OCI-LY3 (cell line): ENCODE data around the gene ATP5F1B.

Experiments used
- H2AFZ ChIP-seq: fragments of 200-600, 300-600 bp; shearing (Covaris generic); 2 replicates; pipeline ENCODE4 v1.6.0; 2014; ENCODE audit warnings: antibody characterized with exemption, low read depth, low read length
- H3K27ac ChIP-seq: fragments of 200-600, 300-600 bp; sonication (generic); 2 replicates; pipeline ENCODE4 v1.5.1; 2014; ENCODE audit warnings: mild to moderate bottlenecking, low read length, moderate library complexity, mixed read lengths
- H3K27me3 ChIP-seq: fragments of 200-600, 300-600 bp; sonication (generic); 2 replicates; pipeline ENCODE4 v1.6.1; 2014; ENCODE audit warnings: low read depth, low read length, mixed read lengths
- H3K36me3 ChIP-seq: fragments of 200-600, 300-600 bp; sonication (generic); replicated peaks from 2 replicates; pipeline ENCODE3; 2014; ENCODE audit warnings: low read depth, low read length, mixed read lengths
- H3K4me1 ChIP-seq: fragments of 300-600, 200-600 bp; sonication (generic); 2 replicates; pipeline ENCODE4 v1.6.1; 2014; ENCODE audit warnings: low read length, mixed read lengths
- H3K4me2 ChIP-seq: fragments of 200-600, 300-600 bp; sonication (generic); 2 replicates; pipeline ENCODE4 v1.6.1; 2014; ENCODE audit warnings: low read length, mixed read lengths
- H3K4me3 ChIP-seq: fragments of 300-600, 200-600 bp; sonication (generic); 2 replicates; pipeline ENCODE4 v1.5.1; 2014; ENCODE audit warnings: antibody characterized with exemption, mild to moderate bottlenecking, low read length, moderate library complexity
- H3K79me2 ChIP-seq: fragments of 300-600, 200-600 bp; shearing (Covaris generic); 2 replicates; pipeline ENCODE4 v1.6.1; 2014; ENCODE audit warnings: mild to moderate bottlenecking, low read length, mixed read lengths
- H3K9ac ChIP-seq: fragments of 300-600, 200-600 bp; shearing (Covaris generic); 2 replicates; pipeline ENCODE4 v1.6.0; 2014; ENCODE audit warnings: mild to moderate bottlenecking, low read length, moderate library complexity
- H3K9me3 ChIP-seq: fragments of 200-600, 300-600 bp; shearing (Covaris generic); 2 replicates; pipeline ENCODE4 v1.6.1; 2014; ENCODE audit warnings: low read length, mixed read lengths; ENCODE audit not compliant: insufficient read depth
- H4K20me1 ChIP-seq: fragments of 200-600, 300-600 bp; sonication (generic); 2 replicates; pipeline ENCODE4 v1.6.1; 2016; ENCODE audit warnings: low read length, mixed read lengths; ENCODE audit not compliant: insufficient read depth
- CTCF ChIP-seq: fragments of 200-600, 300-600 bp; sonication (generic); IDR thresholded peaks from 2 replicates; pipeline ENCODE4 v1.5.1; 2014; ENCODE audit warnings: antibody characterized with exemption, low read length, low read depth
- EZH2phosphoT487 ChIP-seq: fragments of 200-600 bp; shearing (Covaris generic); IDR thresholded peaks from 2 replicates; pipeline ENCODE4 v1.6.1; 2018; ENCODE audit warnings: antibody characterized with exemption, mixed run types, low read depth

The ATP5F1B gene

GRCh38 chr12:56670836-56671235 lies 25.1 kb upstream of the ATP5F1B start:
- Histone ChIP-seq H3K9me3 (no peaks in the 10 kb centered on the region), H3K79me2 (peaks cover 96% of the 10 kb centered on the region), H3K4me2 (no peak overlapping the region), H3K9ac (no peak overlapping the region), H3K4me3 (no peak overlapping the region), H3K4me1 (peaks cover 9% of the 10 kb centered on the region), H3K36me3 (peaks cover 64% of the 10 kb centered on the region), H4K20me1 (peaks cover 71% of the 10 kb centered on the region), H3K27me3 (no peaks in the 10 kb centered on the region), H2AFZ (no peak overlapping the region), H3K27ac (no peak overlapping the region)
- TF ChIP-seq CTCF (no peak), EZH2phosphoT487 (no peak)

DNA sequence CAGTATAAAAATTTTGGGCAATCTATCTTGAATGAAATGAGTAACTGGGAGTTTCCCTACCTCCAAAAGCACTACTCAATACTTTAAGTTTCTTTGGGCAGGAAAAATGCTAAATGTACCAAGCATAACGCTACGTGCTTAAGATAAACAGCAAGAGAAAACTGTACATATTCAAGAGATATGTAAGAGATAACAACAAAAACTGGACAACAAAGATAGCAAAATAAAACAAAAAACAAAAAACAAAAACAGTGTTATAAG lies 22.3 kb upstream of the ATP5F1B start:
- Histone ChIP-seq H3K4me2 (no peak overlapping the region), H3K27ac (no peak overlapping the region), H3K4me1 (peaks cover 9% of the 10 kb centered on the region), H3K9ac (no peak overlapping the region), H3K4me3 (no peak overlapping the region), H3K27me3 (no peaks in the 10 kb centered on the region), H2AFZ (no peak overlapping the region), H4K20me1 (peaks cover 56% of the 10 kb centered on the region), H3K36me3 (peaks cover 72% of the 10 kb centered on the region), H3K79me2 (peaks cover 79% of the 10 kb centered on the region), H3K9me3 (no peaks in the 10 kb centered on the region)
- TF ChIP-seq EZH2phosphoT487 (no peak), CTCF (no peak)

- Histone ChIP-seq H3K36me3 (peaks cover 28% of the 10 kb centered on the region), H2AFZ (no peak overlapping the region)
- TF ChIP-seq EZH2phosphoT487 (no peak), CTCF (no peak)
These were observed 16.3 kb upstream of the ATP5F1B start for GRCh38 chr12:56661979-56662638.

GRCh38 chr12:56661560-56661959 lies 15.8 kb upstream of the ATP5F1B start:
- H3K4me2 ChIP-seq, result no peak overlapping the region
- H4K20me1 ChIP-seq, result peaks cover 8% of the 10 kb centered on the region; the same call in 1 of the 2 replicates
- no peaks in the 10 kb centered on the region for H3K9me3 ChIP-seq
- TF ChIP-seq CTCF (no peak), EZH2phosphoT487 (no peak)
- peak overlapping the region; percentile 43 for H3K27ac ChIP-seq
- peaks cover 28% of the 10 kb centered on the region for H3K36me3 ChIP-seq
- no peaks in the 10 kb centered on the region for H3K27me3 ChIP-seq
- H3K4me1 ChIP-seq, result peaks cover 42% of the 10 kb centered on the region
- H3K9ac ChIP-seq, result no peak overlapping the region
- H2AFZ ChIP-seq, result no peak overlapping the region
- no peak overlapping the region for H3K4me3 ChIP-seq
- H3K79me2 ChIP-seq, result peaks cover 21% of the 10 kb centered on the region

More at GRCh38 chr12:56661979-56662638, 16.3 kb upstream of the ATP5F1B start:
- no peak overlapping the region for H3K9ac ChIP-seq
- H3K27me3 ChIP-seq, result no peaks in the 10 kb centered on the region
- peak overlapping the region; percentile 43 for H3K27ac ChIP-seq
- peaks cover 8% of the 10 kb centered on the region; the same call in 1 of the 2 replicates for H4K20me1 ChIP-seq
- H3K4me3 ChIP-seq, result no peak overlapping the region
- H3K79me2 ChIP-seq, result peaks cover 26% of the 10 kb centered on the region
- no peak overlapping the region for H3K4me2 ChIP-seq
- no peaks in the 10 kb centered on the region for H3K9me3 ChIP-seq
- peaks cover 41% of the 10 kb centered on the region for H3K4me1 ChIP-seq
